ENCODE results near the gene SYT8.
"Not testable (repeated sequence)": the region's sequence is repeated elsewhere in the genome, so short reads cannot be mapped to it uniquely, and the experiment has no call there.

Gene SYT8

GRCh38 chr11:1805525-1805924 lies 29.3 kb upstream of the SYT8 start:
- Histone ChIP-seq H3K4me1 (ENCODE audit: control insufficient read depth, insufficient read depth, low read length) (peaks cover 5% of the 10 kb centered on the region; the same call in 1 of the 2 replicates), H3K27me3 (ENCODE audit: control insufficient read depth, insufficient read depth, low read length) (no peaks in the 10 kb centered on the region; the same call in 1 of the 2 replicates), H3K9me3 (ENCODE audit: control insufficient read depth, insufficient read depth, low read length) (no peaks in the 10 kb centered on the region), H3K9ac (ENCODE audit: low read depth, low read length) (no peak overlapping the region), H3K36me3 (ENCODE audit: control insufficient read depth, insufficient read depth, low read length) (no peaks in the 10 kb centered on the region), H3K27ac (ENCODE audit: low read depth, low read length) (no peak overlapping the region), H3K4me3 (ENCODE audit: low read depth, low read length) (no peak overlapping the region)

DNA sequence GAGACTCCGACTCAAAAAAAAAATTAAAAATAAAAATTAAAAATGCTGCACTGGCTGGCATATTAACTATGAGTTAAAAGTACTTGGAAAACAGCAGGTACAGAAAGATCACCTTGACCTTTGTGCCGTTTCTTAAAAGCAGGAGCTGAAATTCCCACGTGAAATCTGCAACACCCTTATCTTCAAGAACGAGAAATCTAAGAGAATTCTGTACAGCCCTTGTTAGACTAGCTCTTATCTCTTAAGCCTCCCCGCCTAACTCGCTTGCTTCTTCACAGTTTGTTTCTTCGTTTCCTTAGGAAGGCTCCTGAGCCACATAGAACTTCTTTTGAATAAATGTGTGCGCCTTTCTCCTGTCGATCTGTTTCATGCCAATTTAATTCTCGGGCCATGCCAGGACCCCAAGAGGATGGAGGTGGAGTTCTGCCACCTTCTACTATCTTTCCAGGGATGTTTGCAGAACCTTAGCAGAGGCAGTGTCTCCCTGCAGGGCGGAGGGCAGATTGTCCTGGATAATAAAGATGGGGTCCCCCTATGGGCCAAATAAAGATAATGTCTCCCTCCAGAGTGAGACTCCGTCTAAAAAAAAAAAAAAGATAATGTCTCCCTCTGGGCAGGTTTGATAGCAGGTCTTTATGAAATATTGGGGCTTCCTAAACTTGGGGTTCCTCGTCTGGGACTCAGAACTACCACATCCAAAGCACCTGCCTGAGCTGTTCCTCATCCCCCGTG lies 27.4 kb upstream of the SYT8 start:
- Histone ChIP-seq H3K36me3 (ENCODE audit: control insufficient read depth, insufficient read depth, low read length) (no peaks in the 10 kb centered on the region), H3K4me3 (ENCODE audit: low read depth, low read length) (no peak overlapping the region), H3K4me1 (ENCODE audit: control insufficient read depth, insufficient read depth, low read length) (peaks cover 5% of the 10 kb centered on the region; the same call in 1 of the 2 replicates), H3K9me3 (ENCODE audit: control insufficient read depth, insufficient read depth, low read length) (no peaks in the 10 kb centered on the region), H3K27ac (ENCODE audit: low read depth, low read length) (no peak overlapping the region), H3K27me3 (ENCODE audit: control insufficient read depth, insufficient read depth, low read length) (no peaks in the 10 kb centered on the region; the same call in 1 of the 2 replicates), H3K9ac (ENCODE audit: low read depth, low read length) (no peak overlapping the region)

- no peaks in the 10 kb centered on the region for H3K36me3 ChIP-seq (ENCODE audit: control insufficient read depth, insufficient read depth, low read length)
- H3K9me3 ChIP-seq (ENCODE audit: control insufficient read depth, insufficient read depth, low read length): no peaks in the 10 kb centered on the region
- no peak overlapping the region for H3K9ac ChIP-seq (ENCODE audit: low read depth, low read length)
- no peaks in the 10 kb centered on the region for H3K4me1 ChIP-seq (ENCODE audit: control insufficient read depth, insufficient read depth, low read length)
- no peak overlapping the region for H3K4me3 ChIP-seq (ENCODE audit: low read depth, low read length)
- H3K27ac ChIP-seq (ENCODE audit: low read depth, low read length): no peak overlapping the region
- no peaks in the 10 kb centered on the region; the same call in 1 of the 2 replicates for H3K27me3 ChIP-seq (ENCODE audit: control insufficient read depth, insufficient read depth, low read length)
These were observed 24.0 kb upstream of the SYT8 start for GRCh38 chr11:1810761-1811160.

GRCh38 chr11:1812274-1812673 lies 22.5 kb upstream of the SYT8 start:
- Histone ChIP-seq H3K9ac (ENCODE audit: low read depth, low read length) (no peak overlapping the region), H3K4me1 (ENCODE audit: control insufficient read depth, insufficient read depth, low read length) (no peaks in the 10 kb centered on the region), H3K27me3 (ENCODE audit: control insufficient read depth, insufficient read depth, low read length) (peaks cover 2% of the 10 kb centered on the region; the same call in 1 of the 2 replicates), H3K27ac (ENCODE audit: low read depth, low read length) (no peak overlapping the region), H3K36me3 (ENCODE audit: control insufficient read depth, insufficient read depth, low read length) (no peaks in the 10 kb centered on the region), H3K9me3 (ENCODE audit: control insufficient read depth, insufficient read depth, low read length) (no peaks in the 10 kb centered on the region), H3K4me3 (ENCODE audit: low read depth, low read length) (no peak overlapping the region)

GRCh38 chr11:1812801-1813200 lies 22.0 kb upstream of the SYT8 start:
- Histone ChIP-seq H3K4me3 (ENCODE audit: low read depth, low read length) (no peak overlapping the region), H3K27ac (ENCODE audit: low read depth, low read length) (no peak overlapping the region), H3K4me1 (ENCODE audit: control insufficient read depth, insufficient read depth, low read length) (no peaks in the 10 kb centered on the region), H3K36me3 (ENCODE audit: control insufficient read depth, insufficient read depth, low read length) (no peaks in the 10 kb centered on the region), H3K27me3 (ENCODE audit: control insufficient read depth, insufficient read depth, low read length) (peaks cover 3% of the 10 kb centered on the region; the same call in 1 of the 2 replicates), H3K9me3 (ENCODE audit: control insufficient read depth, insufficient read depth, low read length) (no peaks in the 10 kb centered on the region), H3K9ac (ENCODE audit: low read depth, low read length) (no peak overlapping the region)

- H3K36me3 ChIP-seq (ENCODE audit: control insufficient read depth, insufficient read depth, low read length); H3K27ac ChIP-seq (ENCODE audit: low read depth, low read length); H3K4me3 ChIP-seq (ENCODE audit: low read depth, low read length); H3K9me3 ChIP-seq (ENCODE audit: control insufficient read depth, insufficient read depth, low read length); H3K27me3 ChIP-seq (ENCODE audit: control insufficient read depth, insufficient read depth, low read length); H3K9ac ChIP-seq (ENCODE audit: low read depth, low read length); H3K4me1 ChIP-seq (ENCODE audit: control insufficient read depth, insufficient read depth, low read length): not testable (repeated sequence)
These were observed 21.4 kb upstream of the SYT8 start for GRCh38 chr11:1813356-1813755.

- no peaks in the 10 kb centered on the region for H3K4me1 ChIP-seq (ENCODE audit: control insufficient read depth, insufficient read depth, low read length)
- H3K27ac ChIP-seq (ENCODE audit: low read depth, low read length): no peak overlapping the region
- H3K9me3 ChIP-seq (ENCODE audit: control insufficient read depth, insufficient read depth, low read length): no peaks in the 10 kb centered on the region
- 0 out of 2 replicates have a peak, but pooled peaks cover 3% of the 10 kb centered on the region for H3K27me3 ChIP-seq (ENCODE audit: control insufficient read depth, insufficient read depth, low read length)
- no peak overlapping the region for H3K4me3 ChIP-seq (ENCODE audit: low read depth, low read length)
- no peaks in the 10 kb centered on the region for H3K36me3 ChIP-seq (ENCODE audit: control insufficient read depth, insufficient read depth, low read length)
- H3K9ac ChIP-seq (ENCODE audit: low read depth, low read length): no peak overlapping the region
These were observed 20.1 kb upstream of the SYT8 start for GRCh38 chr11:1814691-1815090.

DNA sequence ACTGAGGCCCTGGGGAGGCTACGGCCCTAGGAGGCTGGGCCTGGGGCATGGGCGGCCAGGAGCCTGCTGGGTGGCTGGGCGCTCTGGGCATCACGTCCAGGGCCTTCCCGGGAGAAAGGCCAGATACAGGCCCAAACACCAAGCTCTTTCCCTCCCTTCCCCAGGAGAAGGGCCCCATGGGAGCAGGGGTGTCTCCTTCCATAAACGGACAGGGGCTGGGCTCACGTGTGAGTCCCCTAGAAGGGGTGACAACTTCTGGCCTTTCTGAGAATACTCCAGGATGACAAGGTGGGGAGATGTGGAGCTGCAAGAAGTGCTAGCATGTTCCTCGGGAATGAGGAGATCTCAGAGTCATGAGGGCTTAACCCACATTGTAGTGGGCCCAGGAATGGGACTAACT lies 19.5 kb upstream of the SYT8 start:
- H3K9ac ChIP-seq (ENCODE audit: low read depth, low read length): no peak overlapping the region
- H3K4me1 ChIP-seq (ENCODE audit: control insufficient read depth, insufficient read depth, low read length): no peaks in the 10 kb centered on the region
- H3K27ac ChIP-seq (ENCODE audit: low read depth, low read length): no peak overlapping the region
- H3K4me3 ChIP-seq (ENCODE audit: low read depth, low read length): no peak overlapping the region
- H3K9me3 ChIP-seq (ENCODE audit: control insufficient read depth, insufficient read depth, low read length): no peaks in the 10 kb centered on the region
- no peaks in the 10 kb centered on the region for H3K36me3 ChIP-seq (ENCODE audit: control insufficient read depth, insufficient read depth, low read length)
- 0 out of 2 replicates have a peak, but pooled peaks cover 3% of the 10 kb centered on the region for H3K27me3 ChIP-seq (ENCODE audit: control insufficient read depth, insufficient read depth, low read length)

GRCh38 chr11:1815751-1816150 lies 19.0 kb upstream of the SYT8 start:
- no peak overlapping the region for H3K4me3 ChIP-seq (ENCODE audit: low read depth, low read length)
- no peak overlapping the region for H3K9ac ChIP-seq (ENCODE audit: low read depth, low read length)
- no peaks in the 10 kb centered on the region for H3K9me3 ChIP-seq (ENCODE audit: control insufficient read depth, insufficient read depth, low read length)
- H3K36me3 ChIP-seq (ENCODE audit: control insufficient read depth, insufficient read depth, low read length): no peaks in the 10 kb centered on the region
- no peak overlapping the region for H3K27ac ChIP-seq (ENCODE audit: low read depth, low read length)
- 0 out of 2 replicates have a peak, but pooled peaks cover 3% of the 10 kb centered on the region for H3K27me3 ChIP-seq (ENCODE audit: control insufficient read depth, insufficient read depth, low read length)
- H3K4me1 ChIP-seq (ENCODE audit: control insufficient read depth, insufficient read depth, low read length): no peaks in the 10 kb centered on the region

GRCh38 chr11:1817000-1817399 lies 17.8 kb upstream of the SYT8 start:
- H3K9ac ChIP-seq (ENCODE audit: low read depth, low read length): no peak overlapping the region
- H3K4me3 ChIP-seq (ENCODE audit: low read depth, low read length): no peak overlapping the region
- 0 out of 2 replicates have a peak, but pooled peaks cover 3% of the 10 kb centered on the region for H3K27me3 ChIP-seq (ENCODE audit: control insufficient read depth, insufficient read depth, low read length)
- H3K9me3 ChIP-seq (ENCODE audit: control insufficient read depth, insufficient read depth, low read length): no peaks in the 10 kb centered on the region
- H3K27ac ChIP-seq (ENCODE audit: low read depth, low read length): no peak overlapping the region
- no peaks in the 10 kb centered on the region for H3K36me3 ChIP-seq (ENCODE audit: control insufficient read depth, insufficient read depth, low read length)
- no peaks in the 10 kb centered on the region for H3K4me1 ChIP-seq (ENCODE audit: control insufficient read depth, insufficient read depth, low read length)

GRCh38 chr11:1817511-1817910 lies 17.3 kb upstream of the SYT8 start:
- Histone ChIP-seq H3K27ac (ENCODE audit: low read depth, low read length) (no peak overlapping the region), H3K27me3 (ENCODE audit: control insufficient read depth, insufficient read depth, low read length) (0 out of 2 replicates have a peak, but pooled peaks cover 3% of the 10 kb centered on the region), H3K4me3 (ENCODE audit: low read depth, low read length) (no peak overlapping the region), H3K36me3 (ENCODE audit: control insufficient read depth, insufficient read depth, low read length) (no peaks in the 10 kb centered on the region), H3K9me3 (ENCODE audit: control insufficient read depth, insufficient read depth, low read length) (no peaks in the 10 kb centered on the region), H3K4me1 (ENCODE audit: control insufficient read depth, insufficient read depth, low read length) (no peaks in the 10 kb centered on the region), H3K9ac (ENCODE audit: low read depth, low read length) (no peak overlapping the region)

Data from HUES48 (cell line).